ENCODE data around the gene TCF25.

DNA sequence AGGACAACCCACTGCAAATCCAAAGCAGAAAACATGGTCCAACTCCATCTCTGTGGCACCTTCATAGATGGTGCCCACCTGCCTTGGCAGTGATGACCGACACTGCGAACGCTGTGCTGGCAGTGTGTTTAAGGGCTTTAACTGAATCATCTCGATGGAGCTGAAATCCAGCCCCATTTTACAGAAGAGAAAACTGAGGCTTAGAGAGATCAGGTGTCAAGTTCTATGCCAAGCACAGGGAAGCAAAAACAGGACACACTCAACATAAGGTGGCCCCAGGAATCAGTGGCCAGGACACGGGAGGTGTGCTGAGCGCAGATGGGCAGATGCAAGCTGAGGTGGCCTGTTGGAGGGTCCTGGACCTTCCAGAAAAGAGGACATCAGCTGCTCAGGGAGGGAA is 10.7 kb upstream of the TCF25 start:
- TF ChIP-seq, protein P1, sequence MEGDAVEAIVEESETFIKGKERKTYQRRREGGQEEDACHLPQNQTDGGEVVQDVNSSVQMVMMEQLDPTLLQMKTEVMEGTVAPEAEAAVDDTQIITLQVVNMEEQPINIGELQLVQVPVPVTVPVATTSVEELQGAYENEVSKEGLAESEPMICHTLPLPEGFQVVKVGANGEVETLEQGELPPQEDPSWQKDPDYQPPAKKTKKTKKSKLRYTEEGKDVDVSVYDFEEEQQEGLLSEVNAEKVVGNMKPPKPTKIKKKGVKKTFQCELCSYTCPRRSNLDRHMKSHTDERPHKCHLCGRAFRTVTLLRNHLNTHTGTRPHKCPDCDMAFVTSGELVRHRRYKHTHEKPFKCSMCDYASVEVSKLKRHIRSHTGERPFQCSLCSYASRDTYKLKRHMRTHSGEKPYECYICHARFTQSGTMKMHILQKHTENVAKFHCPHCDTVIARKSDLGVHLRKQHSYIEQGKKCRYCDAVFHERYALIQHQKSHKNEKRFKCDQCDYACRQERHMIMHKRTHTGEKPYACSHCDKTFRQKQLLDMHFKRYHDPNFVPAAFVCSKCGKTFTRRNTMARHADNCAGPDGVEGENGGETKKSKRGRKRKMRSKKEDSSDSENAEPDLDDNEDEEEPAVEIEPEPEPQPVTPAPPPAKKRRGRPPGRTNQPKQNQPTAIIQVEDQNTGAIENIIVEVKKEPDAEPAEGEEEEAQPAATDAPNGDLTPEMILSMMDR (conservative IDR thresholded peaks at IDR 0.05; ENCODE audit: low read depth in 2 of 2), result no peak
- no peak for TF ChIP-seq EZH2 (IDR thresholded peaks at IDR 0.05; ENCODE audit: low read depth, unreplicated experiment)
- TF ChIP-seq ZNF114 (CRISPR knock-in tag; IDR thresholded peaks at IDR 0.05), result no peak
- TF ChIP-seq EZH2phosphoT487 (IDR thresholded peaks at IDR 0.05; ENCODE audit: unreplicated experiment), result no peak
- TF ChIP-seq CREB1 (CRISPR knock-in tag; IDR thresholded peaks at IDR 0.05; ENCODE audit: low read depth), result no peak
- TF ChIP-seq, protein P2, sequence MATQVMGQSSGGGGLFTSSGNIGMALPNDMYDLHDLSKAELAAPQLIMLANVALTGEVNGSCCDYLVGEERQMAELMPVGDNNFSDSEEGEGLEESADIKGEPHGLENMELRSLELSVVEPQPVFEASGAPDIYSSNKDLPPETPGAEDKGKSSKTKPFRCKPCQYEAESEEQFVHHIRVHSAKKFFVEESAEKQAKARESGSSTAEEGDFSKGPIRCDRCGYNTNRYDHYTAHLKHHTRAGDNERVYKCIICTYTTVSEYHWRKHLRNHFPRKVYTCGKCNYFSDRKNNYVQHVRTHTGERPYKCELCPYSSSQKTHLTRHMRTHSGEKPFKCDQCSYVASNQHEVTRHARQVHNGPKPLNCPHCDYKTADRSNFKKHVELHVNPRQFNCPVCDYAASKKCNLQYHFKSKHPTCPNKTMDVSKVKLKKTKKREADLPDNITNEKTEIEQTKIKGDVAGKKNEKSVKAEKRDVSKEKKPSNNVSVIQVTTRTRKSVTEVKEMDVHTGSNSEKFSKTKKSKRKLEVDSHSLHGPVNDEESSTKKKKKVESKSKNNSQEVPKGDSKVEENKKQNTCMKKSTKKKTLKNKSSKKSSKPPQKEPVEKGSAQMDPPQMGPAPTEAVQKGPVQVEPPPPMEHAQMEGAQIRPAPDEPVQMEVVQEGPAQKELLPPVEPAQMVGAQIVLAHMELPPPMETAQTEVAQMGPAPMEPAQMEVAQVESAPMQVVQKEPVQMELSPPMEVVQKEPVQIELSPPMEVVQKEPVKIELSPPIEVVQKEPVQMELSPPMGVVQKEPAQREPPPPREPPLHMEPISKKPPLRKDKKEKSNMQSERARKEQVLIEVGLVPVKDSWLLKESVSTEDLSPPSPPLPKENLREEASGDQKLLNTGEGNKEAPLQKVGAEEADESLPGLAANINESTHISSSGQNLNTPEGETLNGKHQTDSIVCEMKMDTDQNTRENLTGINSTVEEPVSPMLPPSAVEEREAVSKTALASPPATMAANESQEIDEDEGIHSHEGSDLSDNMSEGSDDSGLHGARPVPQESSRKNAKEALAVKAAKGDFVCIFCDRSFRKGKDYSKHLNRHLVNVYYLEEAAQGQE (IDR thresholded peaks at IDR 0.05; ENCODE audit: unreplicated experiment), result no peak

All from GM23338 (cell line).